GM18907 (cell line): Measurements from ENCODE around the gene ALDH6A1.
"Not testable (repeated sequence)": the region's sequence is repeated elsewhere in the genome, so short reads cannot be mapped to it uniquely, and the experiment has no call there.

Experiments
- ATAC-seq: cut with Tn5 transposase; IDR thresholded peaks from one replicate; pipeline ENCODE4 v1.9.1; 2021; ENCODE audit warnings: mild to moderate bottlenecking, moderate library complexity; ENCODE audit not compliant: unreplicated experiment

ALDH6A1 gene

DNA sequence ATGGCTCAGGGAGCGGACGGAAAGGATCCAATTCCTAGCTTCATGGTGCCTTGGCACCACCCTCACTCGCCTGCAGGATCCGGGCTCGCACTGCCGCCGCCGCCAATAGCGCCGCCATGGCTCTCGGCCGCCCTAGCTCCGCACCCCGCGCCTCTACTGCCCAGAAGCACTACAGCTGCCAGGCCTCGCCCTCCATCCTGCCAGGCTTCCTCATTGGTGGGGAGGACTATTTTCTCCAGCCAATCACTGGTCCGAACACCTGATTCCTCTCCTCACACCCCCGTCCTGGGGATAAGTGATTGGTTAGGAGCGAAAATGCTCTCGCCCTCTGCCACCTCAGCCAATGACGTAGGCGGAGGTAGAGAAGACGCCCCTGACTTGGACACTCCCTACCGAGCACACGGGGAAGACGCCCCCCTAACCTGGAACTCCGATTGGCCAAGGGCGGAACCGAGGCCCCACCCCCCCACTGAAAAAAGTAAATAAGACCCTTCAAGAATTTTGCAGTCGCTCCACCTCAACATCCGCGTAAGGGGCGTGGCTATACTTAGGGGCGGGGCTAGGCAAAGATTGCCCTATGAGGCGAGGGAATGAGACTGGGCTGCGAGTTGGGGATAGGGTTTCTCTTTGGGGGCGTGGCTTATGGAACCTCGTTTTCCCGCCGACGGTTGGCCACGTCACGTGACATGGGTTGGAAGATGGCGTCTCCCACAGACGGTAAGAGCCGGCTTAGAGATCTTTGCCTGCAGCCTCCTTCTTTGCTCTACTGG lies at the start of gene ALDH6A1, which contains the start of gene LIN52:
ALDH6A1 (minus strand) TSS at position 177 of the 770 bp plus-strand sequence; CDS start at position 118, 59 bp downstream.
LIN52 (plus strand) TSS at position 680 of the 770 bp plus-strand sequence; CDS start at position 699, 19 bp downstream.
- ATAC-seq = peak; percentile 91

DNA sequence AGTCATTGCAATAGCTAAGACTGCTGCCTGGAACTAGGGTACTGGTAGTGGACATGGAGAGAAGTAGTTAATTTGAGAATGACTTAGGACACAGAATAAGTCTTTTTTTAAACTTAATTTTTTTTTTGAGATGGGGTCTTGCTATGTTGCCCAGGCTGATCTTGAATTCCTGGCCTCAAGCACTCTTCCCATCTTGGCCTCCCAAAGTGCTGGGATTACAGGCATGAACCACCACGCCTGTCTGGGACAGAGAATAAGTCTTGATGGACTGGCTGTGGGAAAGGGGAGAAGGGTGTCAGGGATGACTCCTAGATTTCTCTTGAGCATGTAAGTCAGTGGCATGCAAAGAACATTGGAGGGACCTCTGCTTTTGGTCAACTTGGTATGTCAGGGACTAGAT lies 43.4 kb upstream of the ALDH6A1 start:
- no peak for ATAC-seq

DNA sequence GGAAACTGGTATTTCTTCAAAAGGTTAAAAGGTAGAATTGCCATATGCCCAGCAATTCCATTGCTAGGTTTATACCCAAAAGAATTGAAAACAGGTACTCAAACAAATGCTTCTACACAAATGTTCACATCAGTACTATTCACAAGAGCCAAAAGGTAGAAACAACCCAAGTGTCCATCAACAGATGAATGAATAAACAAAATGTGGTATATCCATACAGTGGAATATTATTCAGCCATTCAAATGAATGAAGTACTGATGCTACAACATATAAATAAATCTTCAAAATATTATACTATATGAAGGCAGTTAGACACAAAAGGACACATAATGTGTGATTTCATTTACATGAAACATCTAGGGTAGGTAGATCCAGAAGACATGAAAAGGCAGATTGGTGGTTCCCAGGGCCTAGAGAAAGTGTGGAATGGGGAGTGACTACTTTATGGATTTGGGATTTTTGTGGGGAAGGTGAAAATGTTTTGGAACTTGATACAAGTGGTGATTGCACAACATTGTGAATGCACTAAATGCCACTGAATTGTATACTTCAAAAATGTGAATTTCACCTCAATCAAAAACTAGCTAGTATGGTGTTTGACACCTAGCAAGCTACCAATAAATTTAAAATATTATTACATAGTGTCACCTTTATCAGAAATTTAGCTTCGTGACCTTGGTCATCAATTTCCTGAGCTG lies 42.2 kb upstream of the ALDH6A1 start:
- ATAC-seq = no peak

DNA sequence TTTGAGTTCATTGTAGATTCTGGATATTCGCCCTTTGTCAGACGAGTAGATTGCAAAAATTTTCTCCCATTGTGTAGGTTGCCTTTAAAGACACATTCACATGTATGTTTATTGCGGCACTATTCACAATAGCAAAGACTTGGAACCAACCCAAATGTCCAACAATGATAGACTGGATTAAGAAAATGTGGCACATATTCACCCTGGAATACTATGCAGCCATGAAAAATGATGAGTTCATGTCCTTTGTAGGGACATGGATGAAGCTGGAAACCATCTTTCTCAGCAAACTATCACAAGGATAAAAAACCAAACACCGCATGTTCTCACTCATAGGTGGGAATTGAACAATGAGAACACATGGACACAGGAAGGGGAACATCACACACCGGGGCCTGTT lies 41.2 kb upstream of the ALDH6A1 start:
- not testable (repeated sequence) for ATAC-seq

DNA sequence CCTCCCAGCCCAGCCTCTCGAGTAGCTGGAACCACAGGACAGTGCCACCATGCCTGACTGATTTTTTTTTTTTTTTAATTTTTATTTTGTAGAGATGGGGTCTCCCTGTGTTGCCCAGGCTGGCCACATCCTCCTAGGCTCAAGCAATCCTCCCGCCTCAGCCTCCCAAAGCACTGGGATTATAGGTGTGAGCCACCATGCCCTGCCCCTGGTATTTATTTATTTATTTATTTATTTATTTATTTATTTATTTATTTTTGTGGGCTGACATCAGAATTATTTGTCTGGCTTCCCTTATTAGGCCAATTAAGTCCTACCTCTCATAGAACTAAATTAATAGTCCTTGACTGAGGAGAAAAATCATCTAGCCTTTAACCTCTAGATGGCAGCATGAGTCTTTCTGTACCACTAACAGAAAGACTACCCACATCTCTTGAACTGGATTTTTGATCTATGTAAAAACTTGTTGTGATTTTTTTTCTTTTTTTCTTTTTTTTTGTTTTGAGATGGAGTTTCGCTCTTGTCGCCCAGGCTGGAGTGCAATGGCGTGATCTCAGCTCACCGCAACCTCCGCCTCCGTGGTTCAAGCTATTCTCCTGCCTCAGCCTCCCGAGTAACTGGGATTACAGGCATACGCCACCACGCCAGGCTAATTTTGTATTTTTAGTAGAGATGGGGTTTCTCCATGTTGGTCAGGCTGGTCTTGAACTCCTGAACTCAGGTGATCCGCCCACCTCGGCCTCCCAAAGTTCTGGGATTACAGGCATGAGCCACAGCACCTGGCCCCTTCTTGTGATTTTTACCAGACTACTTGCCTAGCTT lies 27.4 kb upstream of the ALDH6A1 start:
- ATAC-seq = not testable (repeated sequence)

DNA sequence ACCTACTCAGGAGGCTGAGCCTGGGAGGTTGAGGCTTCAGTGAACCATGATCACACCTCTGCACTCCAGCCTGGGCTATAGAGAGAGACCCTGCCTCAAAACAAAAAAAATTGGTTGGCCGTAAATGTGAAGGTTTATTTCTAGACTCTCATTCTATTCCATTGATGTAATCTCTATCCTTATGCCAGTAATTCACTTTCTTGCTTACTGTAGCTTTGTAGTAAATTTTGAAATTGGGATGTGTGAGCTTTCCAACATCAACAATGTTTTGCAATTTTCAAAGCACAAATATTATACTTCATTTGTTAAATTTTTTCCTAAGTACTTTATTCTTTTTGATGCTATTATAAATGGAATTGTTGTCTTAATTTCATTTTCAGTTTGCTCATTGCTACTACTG lies 25.1 kb upstream of the ALDH6A1 start:
- ATAC-seq = no peak

DNA sequence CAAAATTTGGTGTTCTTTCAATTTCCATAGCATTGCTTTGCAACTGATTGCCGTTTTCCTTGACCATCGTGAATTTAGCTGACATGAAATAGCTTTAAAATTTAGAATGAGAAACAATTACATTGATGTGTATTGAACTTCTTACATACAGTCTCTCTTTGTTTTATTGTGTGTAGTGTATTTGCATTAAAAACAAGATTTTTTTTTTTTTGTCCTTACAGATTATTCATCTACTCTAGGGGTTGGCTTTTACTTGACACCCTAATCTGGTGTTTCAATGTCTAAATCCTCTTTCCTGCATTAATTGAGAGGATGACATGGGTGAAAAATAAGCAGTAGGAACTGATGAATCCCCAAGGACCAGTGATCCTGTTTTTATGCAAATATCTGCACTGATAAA lies 21.1 kb upstream of the ALDH6A1 start:
- no peak for ATAC-seq

DNA sequence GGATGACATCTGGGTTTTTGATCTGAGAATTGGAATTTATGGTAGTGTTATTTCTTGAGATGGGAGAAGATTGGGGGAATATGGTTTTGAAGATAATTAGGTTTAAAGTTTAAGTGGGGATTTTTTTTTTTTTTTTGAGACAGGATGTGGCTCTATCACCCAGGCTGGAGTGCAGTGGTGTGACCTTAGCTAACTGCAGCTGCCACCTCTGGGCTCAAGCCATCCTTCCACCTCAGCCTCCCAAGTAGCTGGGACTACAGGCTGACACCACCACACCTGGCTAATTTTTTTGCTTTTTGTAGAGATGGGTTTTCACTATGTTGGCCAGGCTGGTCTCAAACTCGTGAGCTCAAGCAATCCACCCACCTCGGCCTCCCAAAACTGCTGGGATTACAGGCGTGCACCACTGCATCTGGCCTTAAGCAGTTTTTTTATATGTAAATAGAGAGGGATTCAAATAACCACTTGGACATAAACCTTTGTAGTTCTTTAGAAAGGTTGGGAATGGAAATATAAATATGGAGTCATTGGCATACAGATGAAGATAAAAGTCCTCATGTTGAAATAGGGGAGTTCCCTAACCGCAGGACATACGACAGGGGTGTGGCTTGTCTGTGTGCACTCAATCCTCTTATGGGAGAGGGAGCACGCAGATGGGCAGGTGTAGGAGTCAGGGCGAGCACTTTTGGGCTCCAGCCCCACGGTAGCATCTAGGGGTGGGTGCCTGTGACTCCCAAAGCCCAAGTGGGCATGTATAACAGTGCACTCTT lies 5.2 kb upstream of the ALDH6A1 start:
- ATAC-seq = no peak

DNA sequence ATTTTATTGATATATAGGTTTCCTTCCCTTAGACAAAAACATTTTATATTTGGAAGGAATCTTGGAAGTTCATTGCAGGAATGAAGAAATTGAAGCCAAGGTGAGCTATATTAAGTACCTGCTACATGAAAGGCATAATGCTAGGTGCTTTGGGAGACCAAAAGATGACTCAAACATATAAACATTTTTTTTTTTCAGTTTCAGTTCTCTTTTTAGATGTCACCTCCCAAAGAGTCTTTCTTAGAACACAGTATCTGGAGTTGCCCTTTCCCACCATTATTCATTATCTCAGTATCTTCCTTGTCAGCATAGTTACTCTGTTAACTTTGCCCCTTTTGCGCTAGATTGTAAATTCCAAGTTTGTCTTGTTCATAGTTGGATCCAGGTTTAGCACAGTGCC lies 1.6 kb upstream of the ALDH6A1 start:
- no peak for ATAC-seq

DNA sequence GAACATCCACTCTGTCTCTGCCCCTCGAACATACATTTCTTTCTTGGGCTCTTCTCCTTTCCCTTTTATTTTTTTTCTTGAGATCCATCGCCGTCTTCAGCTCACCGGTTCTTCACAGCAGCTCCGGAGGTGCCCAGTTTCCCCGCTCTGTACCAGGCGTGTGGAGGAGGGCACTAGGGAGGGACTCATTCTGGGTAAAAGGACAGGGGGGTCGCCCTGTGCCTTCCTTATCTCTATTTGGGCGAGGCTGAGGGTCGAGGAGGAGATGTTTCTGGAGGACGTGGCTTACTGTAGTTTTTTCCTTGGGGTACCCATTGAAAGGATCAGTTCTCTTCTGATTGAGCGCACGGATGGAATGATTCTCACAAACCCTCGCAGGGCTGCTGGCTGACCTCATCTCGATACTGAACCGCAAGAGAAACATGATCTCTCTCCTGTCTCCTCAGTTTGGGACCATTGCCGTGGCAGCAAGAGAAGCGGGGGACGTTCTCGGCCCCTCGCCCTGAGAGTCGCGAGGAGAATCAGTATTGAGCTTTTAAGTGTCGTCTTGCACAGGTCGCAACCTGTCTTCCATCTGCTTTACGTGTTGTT lies 889 bp upstream of the ALDH6A1 start:
- peak; percentile 13 for ATAC-seq

DNA sequence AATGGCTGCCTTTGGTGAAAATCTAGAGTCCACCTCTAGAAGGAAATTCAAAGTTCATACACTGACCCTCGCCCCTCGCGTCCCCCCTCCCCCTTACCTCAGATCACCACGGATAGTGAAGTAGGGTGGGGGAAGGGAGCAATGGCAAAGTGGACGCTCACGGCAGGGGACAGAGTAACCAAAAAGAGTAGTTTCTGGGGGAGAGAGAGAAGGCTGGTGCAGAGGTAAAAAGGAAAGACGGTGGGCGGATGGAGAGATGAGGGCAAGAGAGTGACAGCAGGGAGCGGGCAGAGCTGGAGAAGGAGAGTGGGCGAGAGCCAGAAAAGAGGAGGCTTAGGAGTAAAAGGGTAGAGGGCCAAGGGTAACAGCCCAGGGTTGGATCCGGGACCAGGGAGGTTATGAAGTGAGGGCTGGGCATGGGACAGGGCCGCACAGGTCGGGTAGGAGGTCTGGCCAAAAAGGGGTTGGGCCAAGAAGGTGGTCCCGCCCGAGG lies 423 bp downstream of the ALDH6A1 start:
- peak; percentile 36 for ATAC-seq

DNA sequence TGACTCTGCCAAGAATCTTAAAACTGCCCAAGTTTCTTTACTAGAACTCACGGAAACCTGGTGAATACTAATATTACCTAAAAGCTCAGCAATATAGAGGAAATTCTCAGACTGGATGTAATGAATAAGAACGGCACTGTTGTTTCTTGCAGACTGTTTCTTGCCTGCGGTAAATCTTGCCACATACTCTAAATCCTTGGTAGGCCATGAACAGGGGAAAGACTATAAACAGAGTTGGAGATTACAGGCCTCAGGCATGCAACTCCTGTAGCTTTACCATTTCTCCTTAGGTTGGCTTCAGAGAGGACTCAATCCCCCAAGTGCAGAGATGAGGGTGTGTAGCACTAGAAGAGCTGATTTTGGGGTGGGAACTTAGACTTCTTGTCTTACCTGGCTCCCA lies 1.1 kb downstream of the ALDH6A1 start:
- ATAC-seq = no peak

DNA sequence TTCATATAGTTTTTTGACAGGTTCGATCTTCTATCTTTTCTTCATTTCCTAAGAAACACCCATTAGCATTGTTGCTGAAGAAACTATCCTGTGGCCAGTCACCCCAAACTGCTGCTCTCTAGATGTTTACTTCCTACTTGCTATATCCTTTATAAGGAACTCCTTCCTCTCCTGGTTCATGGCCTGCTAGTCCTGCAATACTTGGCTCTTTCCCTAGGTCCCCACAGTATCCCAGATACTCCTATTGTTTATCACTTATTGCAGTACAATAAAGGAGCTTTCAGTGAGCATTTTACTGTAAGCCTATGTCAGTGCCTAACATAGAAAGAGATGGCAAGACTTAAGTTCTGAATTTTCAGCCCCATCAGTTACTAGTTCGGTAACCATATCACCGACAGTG lies 2.8 kb downstream of the ALDH6A1 start:
- no peak for ATAC-seq

DNA sequence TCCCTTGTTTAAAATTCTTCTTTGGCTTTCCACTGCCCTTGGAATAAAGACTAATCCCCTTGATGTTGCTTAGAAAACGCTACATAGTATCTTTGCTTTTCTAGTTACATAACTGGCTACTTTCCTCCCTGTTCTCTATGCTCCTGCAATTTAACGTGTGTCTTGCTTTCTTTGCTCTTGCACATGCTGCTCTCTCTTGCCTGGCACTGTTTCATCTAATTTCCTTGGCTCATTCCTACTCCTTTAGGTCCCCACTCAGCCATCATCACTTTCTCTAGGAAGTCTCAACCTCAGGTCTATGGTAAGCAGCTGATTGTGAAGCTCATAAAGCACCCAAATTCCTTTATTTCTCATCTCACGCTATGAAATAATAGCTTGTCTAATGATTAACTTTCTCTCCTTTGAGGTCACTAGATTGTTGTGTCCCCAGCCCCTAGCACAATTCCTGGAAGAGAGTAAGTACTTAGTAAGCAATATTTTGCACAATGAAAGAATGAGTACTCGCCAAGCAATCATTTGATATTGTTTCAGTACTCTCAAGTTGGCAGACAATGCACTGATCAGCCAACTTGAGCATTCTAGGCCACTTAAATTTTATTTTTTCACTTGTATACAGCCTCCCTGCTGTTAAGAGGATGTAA lies 3.3 kb downstream of the ALDH6A1 start:
- no peak for ATAC-seq

DNA sequence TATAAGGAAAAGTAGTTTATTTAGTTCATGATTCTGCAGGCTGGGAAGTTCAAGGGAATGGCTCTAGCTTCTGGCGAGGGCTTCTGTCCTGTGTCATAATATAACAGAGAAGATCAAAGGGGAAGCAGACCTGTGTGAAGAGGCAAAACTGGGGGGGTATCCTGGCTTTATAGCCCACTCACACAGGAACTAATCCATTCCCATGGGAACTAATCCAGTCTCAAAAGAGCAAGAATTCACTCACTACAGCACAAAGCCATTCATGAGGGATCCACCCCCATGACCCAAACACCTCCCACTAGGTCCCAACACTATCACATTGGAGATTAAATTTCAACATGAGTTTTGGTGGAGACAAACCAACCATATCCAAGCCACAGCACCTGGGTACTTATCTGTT lies 6.9 kb downstream of the ALDH6A1 start:
- ATAC-seq = no peak

DNA sequence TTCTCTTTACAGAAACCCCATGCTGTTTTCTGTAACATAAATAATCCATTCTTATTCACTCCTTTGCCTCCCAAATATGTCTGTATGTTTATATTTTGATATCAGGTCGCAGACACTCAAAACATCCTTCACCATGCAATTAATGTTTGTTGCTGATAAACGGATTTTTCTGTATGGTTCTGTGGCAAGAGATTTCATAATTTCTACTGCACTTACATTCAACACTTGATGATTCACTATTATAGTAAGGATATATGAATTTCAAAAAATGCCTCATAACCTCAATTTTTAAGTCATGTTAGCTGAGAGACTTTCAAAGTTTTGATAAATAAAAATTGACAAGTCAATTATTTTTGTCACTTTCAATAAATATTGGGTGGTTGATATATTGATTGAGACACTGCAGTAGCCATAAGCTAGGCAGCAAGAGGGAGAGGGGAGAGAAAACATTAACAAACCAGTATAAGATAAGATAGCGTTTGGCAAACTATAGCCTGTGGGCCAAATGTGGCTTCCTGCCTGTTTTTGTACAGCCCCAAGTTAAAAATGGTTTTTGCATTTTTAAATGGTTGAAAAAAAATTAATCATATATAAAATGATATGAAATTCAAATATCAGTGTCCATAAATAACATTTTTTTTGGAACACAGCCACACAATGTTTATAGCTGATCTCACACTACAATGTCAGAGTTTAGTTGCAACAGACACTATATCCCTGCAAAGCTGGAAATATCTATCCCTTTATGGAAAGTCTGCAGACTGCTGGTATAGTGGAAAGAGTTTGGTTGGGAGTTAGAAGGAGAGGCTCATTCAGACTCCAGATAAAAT lies 18.3 kb downstream of the ALDH6A1 start:
- ATAC-seq = no peak

DNA sequence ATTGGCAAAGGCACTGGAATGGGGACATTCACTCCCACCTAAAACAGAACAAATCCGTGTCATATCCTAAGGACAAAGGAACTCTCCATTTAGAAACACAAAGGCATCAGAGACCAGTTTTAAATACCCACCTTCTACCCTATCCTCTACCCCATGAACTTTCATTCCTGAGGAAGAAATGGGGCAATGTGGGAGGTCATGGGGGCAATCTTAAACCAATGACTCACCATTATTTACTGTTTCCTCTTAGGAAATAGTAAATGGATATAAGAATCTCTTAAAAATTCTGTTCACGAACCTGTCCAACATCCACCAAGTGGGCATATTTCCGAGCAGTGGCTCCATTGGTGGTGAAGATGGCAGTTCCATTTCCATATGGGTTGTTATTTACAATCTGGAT lies 19.4 kb downstream of the ALDH6A1 start:
- ATAC-seq = no peak

DNA sequence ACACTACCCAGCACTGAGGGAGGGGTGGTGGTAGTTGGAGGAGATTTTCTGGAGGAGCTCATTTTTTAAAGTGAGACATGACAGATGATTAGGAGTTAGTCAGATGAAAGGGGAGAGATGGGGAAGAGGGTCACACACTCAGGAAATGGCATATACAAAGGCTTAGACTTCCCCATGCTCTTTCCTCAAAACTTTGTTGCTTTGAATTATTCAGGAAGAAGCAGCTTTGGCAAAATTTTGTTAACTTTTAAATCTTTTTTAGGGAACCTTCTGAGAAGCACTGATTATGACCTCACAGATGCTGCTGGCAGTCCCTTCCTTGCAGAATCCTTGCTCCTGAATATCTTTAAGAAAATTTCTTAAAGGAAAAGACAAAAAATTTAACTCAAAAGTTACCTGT lies 19.8 kb downstream of the ALDH6A1 start:
- no peak for ATAC-seq

DNA sequence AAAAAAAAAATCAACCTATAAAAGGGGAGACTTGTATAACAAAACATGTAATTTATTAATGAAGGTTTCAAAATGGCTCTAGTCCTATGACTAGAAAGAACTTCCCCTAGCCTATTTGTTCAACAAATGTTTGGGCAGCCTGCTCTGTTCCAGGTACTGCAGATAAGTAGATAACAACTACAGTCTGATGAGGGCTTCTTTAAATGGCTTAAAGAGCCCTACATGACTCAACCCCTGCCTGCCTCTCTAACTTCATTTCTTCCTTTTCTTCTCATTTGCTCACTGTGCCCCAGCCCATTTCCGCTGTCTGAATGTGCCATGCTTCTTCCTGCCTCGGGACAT lies 21.5 kb downstream of the ALDH6A1 start:
- ATAC-seq = no peak
